ENCODE data around the gene PIF1. TPM values are rescaled to one million over a fixed set of nuclear protein-coding genes. Genes with fewer than 3 reads are reported as not detected.
"Not testable (repeated sequence)": the region's sequence is repeated elsewhere in the genome, so short reads cannot be mapped to it uniquely, and the experiment has no call there.

PIF1 gene
- total RNA-seq, 1 experiment from 2014 or later: 45.8 TPM

DNA sequence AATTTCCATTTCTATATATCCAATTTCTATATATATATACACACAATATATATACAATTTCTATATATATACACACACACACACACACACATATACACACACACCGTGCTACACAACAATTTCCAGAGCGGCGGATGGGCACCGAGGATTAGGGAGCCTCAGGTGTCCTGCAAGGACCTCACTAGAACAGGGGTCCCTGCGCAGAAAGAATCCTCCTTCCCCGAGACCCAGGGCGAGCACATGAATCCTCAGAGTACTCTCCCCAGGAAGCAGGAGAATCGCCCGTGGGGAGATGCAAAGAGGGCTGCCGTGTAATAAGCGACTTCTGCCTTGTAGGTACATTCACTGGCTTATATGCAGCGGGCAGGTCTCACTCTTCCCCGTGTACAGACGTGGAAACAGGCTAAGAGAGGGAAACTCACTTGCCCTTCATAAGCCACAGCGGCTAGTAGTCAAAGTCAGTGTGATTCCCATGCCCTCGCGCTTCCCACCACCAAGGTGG lies 467 bp downstream of the PIF1 start:
- Histone ChIP-seq H3K4me1 (peaks cover 3% of the 10 kb centered on the region; the same call in 1 of the 2 replicates), H3K27me3 (replicated peaks; ENCODE audit: control insufficient read depth, insufficient read depth, low read length) (no peaks in the 10 kb centered on the region), H3K9me3 (no peaks in the 10 kb centered on the region), H3K4me3 (ENCODE audit: low read depth, low read length) (peak overlapping the region; percentile 67), H3K36me3 (ENCODE audit: control insufficient read depth, insufficient read depth, low read length) (no peaks in the 10 kb centered on the region)
- ChIA-PET CTCF (interaction anchor here (0.6 to 1.0 kb wide), 5 partner anchors 15 to 625 kb away, joined by 3 to 4 read pairs (median 3); partner anchors contain the start of gene PLEKHO2), POLR2A (interaction anchor here (0.6 to 1.7 kb wide), 7 partner anchors 11 to 919 kb away, joined by 3 to 8 read pairs (median 5); partner anchors contain the start of gene PPIB)
- intact Hi-C loops (cut with micrococcal nuclease; ENCODE audit: unreplicated experiment): loop anchor here (1.0 kb wide), 1 partner anchor 10 kb away; no protein-coding TSS in a partner anchor
- TSS peak; percentile 80 for BruUV-seq (replicated peaks)
- peak overlapping the region; percentile 75 for H3K4me3 Mint-ChIP-seq (ENCODE audit: unreplicated experiment)
- peak in 1 of 2 experiments; percentile 25 for DNase-seq
- H3K36me3 Mint-ChIP-seq (ENCODE audit: insufficient read depth, unreplicated experiment): peaks cover 32% of the 10 kb centered on the region
- no peaks in the 10 kb centered on the region for H3K27me3 Mint-ChIP-seq (ENCODE audit: insufficient read depth, unreplicated experiment)
- H3K9me3 Mint-ChIP-seq (ENCODE audit: unreplicated experiment): no peaks in the 10 kb centered on the region
- no peaks in the 10 kb centered on the region for H3K4me1 Mint-ChIP-seq (ENCODE audit: low read depth, unreplicated experiment)
- TF ChIP-seq, protein P1, sequence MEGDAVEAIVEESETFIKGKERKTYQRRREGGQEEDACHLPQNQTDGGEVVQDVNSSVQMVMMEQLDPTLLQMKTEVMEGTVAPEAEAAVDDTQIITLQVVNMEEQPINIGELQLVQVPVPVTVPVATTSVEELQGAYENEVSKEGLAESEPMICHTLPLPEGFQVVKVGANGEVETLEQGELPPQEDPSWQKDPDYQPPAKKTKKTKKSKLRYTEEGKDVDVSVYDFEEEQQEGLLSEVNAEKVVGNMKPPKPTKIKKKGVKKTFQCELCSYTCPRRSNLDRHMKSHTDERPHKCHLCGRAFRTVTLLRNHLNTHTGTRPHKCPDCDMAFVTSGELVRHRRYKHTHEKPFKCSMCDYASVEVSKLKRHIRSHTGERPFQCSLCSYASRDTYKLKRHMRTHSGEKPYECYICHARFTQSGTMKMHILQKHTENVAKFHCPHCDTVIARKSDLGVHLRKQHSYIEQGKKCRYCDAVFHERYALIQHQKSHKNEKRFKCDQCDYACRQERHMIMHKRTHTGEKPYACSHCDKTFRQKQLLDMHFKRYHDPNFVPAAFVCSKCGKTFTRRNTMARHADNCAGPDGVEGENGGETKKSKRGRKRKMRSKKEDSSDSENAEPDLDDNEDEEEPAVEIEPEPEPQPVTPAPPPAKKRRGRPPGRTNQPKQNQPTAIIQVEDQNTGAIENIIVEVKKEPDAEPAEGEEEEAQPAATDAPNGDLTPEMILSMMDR (IDR thresholded peaks at IDR 0.05; ENCODE audit: insufficient read depth in 1 of 2, low read depth in 1 of 2, low read length in 1 of 2, severe bottlenecking in 1 of 2, unreplicated experiment in 1 of 2): no peak
- H3K27ac Mint-ChIP-seq (ENCODE audit: unreplicated experiment): peak overlapping the region; percentile 93

DNA sequence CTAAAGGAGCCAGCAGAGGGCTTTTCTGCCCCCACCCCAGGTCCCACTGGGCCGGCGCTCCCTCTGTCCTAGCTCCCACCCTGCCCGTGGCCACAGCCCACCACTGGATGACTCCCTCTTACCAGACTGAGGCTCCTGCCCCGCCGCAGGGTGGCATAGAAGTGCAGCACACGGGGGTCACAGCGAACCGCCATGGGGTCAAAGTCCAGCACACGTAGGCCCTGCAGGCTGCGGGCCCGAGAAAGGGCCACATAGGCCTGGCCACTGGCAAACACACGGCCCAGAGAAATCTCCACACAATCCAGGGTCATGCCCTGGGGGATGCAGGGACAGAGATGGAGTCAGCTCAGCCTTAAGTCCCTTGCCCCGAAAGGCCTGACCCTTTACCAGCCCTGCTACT lies 9.0 kb downstream of the PIF1 start:
- Histone ChIP-seq H3K36me3 (ENCODE audit: control insufficient read depth, insufficient read depth, low read length) (no peaks in the 10 kb centered on the region; the same call in 1 of the 2 replicates), H3K4me3 (ENCODE audit: low read depth, low read length) (no peak overlapping the region), H3K9me3 (no peaks in the 10 kb centered on the region), H3K4me1 (no peaks in the 10 kb centered on the region), H3K27me3 (replicated peaks; ENCODE audit: control insufficient read depth, insufficient read depth, low read length) (no peaks in the 10 kb centered on the region)
- Mint-ChIP-seq H3K27me3 (ENCODE audit: insufficient read depth, unreplicated experiment) (no peaks in the 10 kb centered on the region), H3K4me3 (ENCODE audit: unreplicated experiment) (no peak overlapping the region), H3K27ac (ENCODE audit: unreplicated experiment) (no peak overlapping the region), H3K9me3 (ENCODE audit: unreplicated experiment) (no peaks in the 10 kb centered on the region), H3K36me3 (ENCODE audit: insufficient read depth, unreplicated experiment) (peaks cover 38% of the 10 kb centered on the region), H3K4me1 (ENCODE audit: low read depth, unreplicated experiment) (no peaks in the 10 kb centered on the region)
- BruUV-seq (replicated peaks): no TSS peak
- TF ChIP-seq, protein P1 (IDR thresholded peaks at IDR 0.05; ENCODE audit: insufficient read depth in 1 of 2, low read depth in 1 of 2, low read length in 1 of 2, severe bottlenecking in 1 of 2, unreplicated experiment in 1 of 2): no peak
- POLR2A ChIA-PET: no interaction called here
- no peak for DNase-seq
- intact Hi-C loops (cut with micrococcal nuclease; ENCODE audit: unreplicated experiment): no loop called here
- CTCF ChIA-PET: no interaction called here

DNA sequence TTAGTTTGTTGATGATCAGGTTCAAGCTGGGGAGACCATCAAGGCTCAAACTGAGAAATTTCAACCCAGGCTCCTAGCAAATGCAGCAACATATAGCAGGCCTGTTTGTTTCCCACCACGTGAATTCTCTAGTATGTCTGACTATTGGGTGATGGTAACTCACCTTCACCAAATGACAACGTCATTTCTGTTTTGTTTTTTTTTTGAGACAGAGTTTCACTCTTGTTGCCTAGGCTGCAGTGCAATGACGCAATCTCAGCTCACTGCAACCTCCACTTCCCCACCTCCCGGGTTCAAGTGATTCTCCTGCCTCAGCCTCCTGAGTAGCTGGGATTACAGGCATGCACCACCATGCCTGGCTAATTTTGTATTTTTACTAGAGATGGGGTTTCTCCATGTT lies 10.5 kb downstream of the PIF1 start:
- H3K36me3 ChIP-seq (ENCODE audit: control insufficient read depth, insufficient read depth, low read length); H3K9me3 Mint-ChIP-seq (ENCODE audit: unreplicated experiment); H3K4me3 ChIP-seq (ENCODE audit: low read depth, low read length); H3K9me3 ChIP-seq; DNase-seq; H3K27me3 ChIP-seq (replicated peaks; ENCODE audit: control insufficient read depth, insufficient read depth, low read length); intact Hi-C loops (cut with micrococcal nuclease; ENCODE audit: unreplicated experiment); BruUV-seq (replicated peaks); POLR2A ChIA-PET; H3K4me3 Mint-ChIP-seq (ENCODE audit: unreplicated experiment); H3K4me1 ChIP-seq; H3K4me1 Mint-ChIP-seq (ENCODE audit: low read depth, unreplicated experiment); H3K27me3 Mint-ChIP-seq (ENCODE audit: insufficient read depth, unreplicated experiment): not testable (repeated sequence)
- Mint-ChIP-seq H3K27ac (ENCODE audit: unreplicated experiment) (peak overlapping the region; percentile 26), H3K36me3 (ENCODE audit: insufficient read depth, unreplicated experiment) (peaks cover 25% of the 10 kb centered on the region)
- CTCF ChIA-PET: interaction anchor here (0.7 kb wide), 1 partner anchor 12 kb away, joined by 6 read pairs; no protein-coding TSS in a partner anchor

DNA sequence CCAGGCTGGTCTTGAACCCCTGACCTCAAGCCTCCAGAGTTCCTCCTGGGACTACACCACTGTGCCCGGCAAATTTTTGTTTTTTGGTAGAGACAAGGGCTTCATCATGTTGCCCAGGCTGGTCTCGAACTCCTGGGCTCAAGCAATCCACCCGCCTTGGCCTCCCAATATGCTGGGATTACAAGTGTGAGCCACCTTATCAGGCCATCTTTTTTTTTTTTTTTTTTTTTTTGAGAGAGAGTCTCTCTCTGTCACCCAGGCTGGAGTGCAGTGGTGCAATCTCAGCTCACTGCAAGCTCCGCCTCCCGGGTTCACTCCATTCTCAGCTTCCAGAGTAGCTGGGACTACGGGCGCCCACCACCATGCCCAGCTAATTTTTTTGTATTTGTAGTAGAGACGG lies 11.2 kb downstream of the PIF1 start:
- DNase-seq; intact Hi-C loops (cut with micrococcal nuclease; ENCODE audit: unreplicated experiment); H3K27me3 Mint-ChIP-seq (ENCODE audit: insufficient read depth, unreplicated experiment); H3K27me3 ChIP-seq (replicated peaks; ENCODE audit: control insufficient read depth, insufficient read depth, low read length); H3K4me3 ChIP-seq (ENCODE audit: low read depth, low read length); H3K36me3 ChIP-seq (ENCODE audit: control insufficient read depth, insufficient read depth, low read length); H3K4me1 Mint-ChIP-seq (ENCODE audit: low read depth, unreplicated experiment); H3K4me1 ChIP-seq; BruUV-seq (replicated peaks); H3K9me3 Mint-ChIP-seq (ENCODE audit: unreplicated experiment); H3K9me3 ChIP-seq; H3K4me3 Mint-ChIP-seq (ENCODE audit: unreplicated experiment); POLR2A ChIA-PET: not testable (repeated sequence)
- Mint-ChIP-seq H3K36me3 (ENCODE audit: insufficient read depth, unreplicated experiment) (peaks cover 20% of the 10 kb centered on the region), H3K27ac (ENCODE audit: unreplicated experiment) (peak overlapping the region; percentile 26)
- CTCF ChIA-PET: interaction anchor here (0.7 kb wide), 1 partner anchor 11 kb away, joined by 6 read pairs; no protein-coding TSS in a partner anchor

Data from Caco-2 (cell line).